ENCODE results near the gene GMIP.

DNA sequence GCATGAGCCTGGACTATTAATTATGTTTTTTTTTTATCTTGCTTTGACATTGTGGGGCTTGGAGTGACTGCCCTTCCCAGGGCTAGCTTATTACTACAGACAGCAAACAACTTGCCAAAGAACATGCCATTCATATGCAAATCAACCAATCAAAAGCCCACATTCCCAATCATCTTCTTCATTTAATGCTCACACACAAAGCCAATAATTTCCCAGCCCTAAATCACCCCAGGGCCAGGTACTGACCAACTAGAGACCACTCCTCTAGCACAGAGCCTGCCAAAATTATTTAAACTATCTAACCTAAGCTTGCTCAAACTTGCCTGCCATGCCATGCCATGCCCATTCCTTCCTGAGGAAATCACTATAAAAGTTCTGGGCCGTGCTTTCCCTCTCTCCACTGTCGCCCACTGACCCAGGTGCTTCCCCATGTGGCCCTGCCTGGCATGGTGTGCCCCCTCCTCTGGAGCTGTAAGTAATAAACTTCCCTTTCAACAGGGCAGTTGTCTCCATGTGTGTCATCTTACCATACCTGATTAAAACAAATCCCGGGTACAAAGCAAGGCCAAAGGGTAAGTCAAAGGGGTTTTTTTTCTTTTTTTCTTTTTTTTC is 40.6 kb downstream of the GMIP start:
- TF ChIP-seq, protein P1, sequence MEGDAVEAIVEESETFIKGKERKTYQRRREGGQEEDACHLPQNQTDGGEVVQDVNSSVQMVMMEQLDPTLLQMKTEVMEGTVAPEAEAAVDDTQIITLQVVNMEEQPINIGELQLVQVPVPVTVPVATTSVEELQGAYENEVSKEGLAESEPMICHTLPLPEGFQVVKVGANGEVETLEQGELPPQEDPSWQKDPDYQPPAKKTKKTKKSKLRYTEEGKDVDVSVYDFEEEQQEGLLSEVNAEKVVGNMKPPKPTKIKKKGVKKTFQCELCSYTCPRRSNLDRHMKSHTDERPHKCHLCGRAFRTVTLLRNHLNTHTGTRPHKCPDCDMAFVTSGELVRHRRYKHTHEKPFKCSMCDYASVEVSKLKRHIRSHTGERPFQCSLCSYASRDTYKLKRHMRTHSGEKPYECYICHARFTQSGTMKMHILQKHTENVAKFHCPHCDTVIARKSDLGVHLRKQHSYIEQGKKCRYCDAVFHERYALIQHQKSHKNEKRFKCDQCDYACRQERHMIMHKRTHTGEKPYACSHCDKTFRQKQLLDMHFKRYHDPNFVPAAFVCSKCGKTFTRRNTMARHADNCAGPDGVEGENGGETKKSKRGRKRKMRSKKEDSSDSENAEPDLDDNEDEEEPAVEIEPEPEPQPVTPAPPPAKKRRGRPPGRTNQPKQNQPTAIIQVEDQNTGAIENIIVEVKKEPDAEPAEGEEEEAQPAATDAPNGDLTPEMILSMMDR (IDR thresholded peaks at IDR 0.05; ENCODE audit: extremely low read depth in 1 of 2, insufficient read depth in 1 of 2, low read depth in 1 of 2, low read length in 2 of 2), result no peak
- TF ChIP-seq MYC (IDR thresholded peaks at IDR 0.05; ENCODE audit: low read depth, low read length), result no peak
- TF ChIP-seq EZH2 (IDR thresholded peaks at IDR 0.05; ENCODE audit: borderline replicate concordance, low read depth, low read length, severe bottlenecking), result no peak
- TF ChIP-seq POLR2AphosphoS5 (IDR thresholded peaks at IDR 0.05; ENCODE audit: insufficient read depth, low read depth, low read length), result no peak
- TF ChIP-seq, protein P2, sequence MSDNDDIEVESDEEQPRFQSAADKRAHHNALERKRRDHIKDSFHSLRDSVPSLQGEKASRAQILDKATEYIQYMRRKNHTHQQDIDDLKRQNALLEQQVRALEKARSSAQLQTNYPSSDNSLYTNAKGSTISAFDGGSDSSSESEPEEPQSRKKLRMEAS (IDR thresholded peaks at IDR 0.05; ENCODE audit: insufficient read depth, insufficient read length), result no peak

Measured in endothelial cell of umbilical vein (primary cell).